Keratinocyte (primary cell): ENCODE data around the gene NTRK1. TPM values are rescaled to one million over a fixed set of nuclear protein-coding genes. Genes with fewer than 3 reads are reported as not detected.
A peak's percentile ranks its signal among the peaks of the same experiment; 100 is the strongest.

Experiments
- DNase-seq: peaks from one replicate; pipeline ENCODE4 v3.0.0-alpha.2; 2011; ENCODE audit warnings: low read depth, missing footprints, low spot score
- FAIRE-seq: peaks from 2 replicates; lab custom pipeline; 2011; peaks lifted over from hg19 to GRCh38; lab: Jason Lieb, UNC
- H2AFZ ChIP-seq: 2 replicates; pipeline ENCODE4 v1.6.0; 2012; ENCODE audit warnings: low read length, control low read depth, inconsistent platforms; ENCODE audit not compliant: control insufficient read depth
- H3K27ac ChIP-seq: 2 replicates; pipeline ENCODE4 v1.5.1; 2011; ENCODE audit warnings: low read length; ENCODE audit not compliant: control insufficient read depth, insufficient read depth
- H3K27me3 ChIP-seq: 3 replicates; pipeline ENCODE4 v1.6.0; 2011; ENCODE audit warnings: low read length; ENCODE audit not compliant: control insufficient read depth, insufficient read depth; ENCODE audit errors: extremely low read depth
- H3K36me3 ChIP-seq, 2 experiments: 2 replicates in 1 of 2; 3 replicates in 1 of 2; pipeline ENCODE4 v1.5.1; 2011; ENCODE audit warnings: low read length in 2 of 2, mild to moderate bottlenecking in 1 of 2; ENCODE audit not compliant: control insufficient read depth in 2 of 2, insufficient read depth in 2 of 2; ENCODE audit errors: extremely low read depth in 1 of 2
- H3K4me1 ChIP-seq: 3 replicates; pipeline ENCODE4 v1.5.1; 2011; ENCODE audit warnings: low read length; ENCODE audit not compliant: control insufficient read depth, insufficient read depth; ENCODE audit errors: extremely low read depth
- H3K4me2 ChIP-seq: 3 replicates; pipeline ENCODE4 v1.6.0; 2011; ENCODE audit warnings: low read depth, low read length; ENCODE audit not compliant: control insufficient read depth, insufficient read depth; ENCODE audit errors: extremely low read depth
- H3K4me3 ChIP-seq, 3 experiments: fragments of 200-600 bp in 1 of 3; sonication (generic) in 1 of 3; 2 replicates in 2 of 3; 3 replicates in 1 of 3; pipeline ENCODE4 v1.5.1; 2011 to 2016; ENCODE audit warnings: low read length in 3 of 3, mild to moderate bottlenecking in 3 of 3, control low read depth in 2 of 3, inconsistent platforms in 1 of 3, low read depth in 1 of 3, mixed read lengths in 1 of 3, mixed run types in 1 of 3, moderate library complexity in 1 of 3; ENCODE audit not compliant: control insufficient read depth in 2 of 3, insufficient read depth in 2 of 3; ENCODE audit errors: extremely low read depth in 1 of 3
- H3K79me2 ChIP-seq: 2 replicates; pipeline ENCODE4 v1.6.0; 2012; ENCODE audit warnings: low read length; ENCODE audit not compliant: control insufficient read depth, insufficient read depth
- H3K9ac ChIP-seq: 3 replicates; pipeline ENCODE4 v1.6.0; 2011; ENCODE audit warnings: low read length; ENCODE audit not compliant: control insufficient read depth, insufficient read depth; ENCODE audit errors: extremely low read depth
- H3K9me1 ChIP-seq: 3 replicates; pipeline ENCODE4 v1.6.0; 2011; ENCODE audit warnings: low read length; ENCODE audit not compliant: control insufficient read depth, insufficient read depth; ENCODE audit errors: extremely low read depth
- H3K9me3 ChIP-seq: 2 replicates; pipeline ENCODE4 v1.5.1; 2012; ENCODE audit warnings: low read depth, low read length; ENCODE audit not compliant: control insufficient read depth
- H4K20me1 ChIP-seq: 3 replicates; pipeline ENCODE4 v1.6.0; 2011; ENCODE audit warnings: low read length; ENCODE audit not compliant: control insufficient read depth, insufficient read depth; ENCODE audit errors: extremely low read depth
- EZH2 ChIP-seq: IDR thresholded peaks from one replicate; pipeline ENCODE4 v1.6.1; 2012; ENCODE audit warnings: inconsistent platforms, mild to moderate bottlenecking, low read length, moderate library complexity
- dilution Hi-C: fragments of 300-500 bp; cut with MboI; formaldehyde crosslinking; loops from one replicate; pipeline ENCODE4 v1.7.0; 2020; ENCODE audit warnings: low sequenced_read_pairs; ENCODE audit not compliant: extremely low pct_ligation_motif_present
- polyA plus RNA-seq, 5 experiments: library from polyadenylated mRNA; depleted of rRNA in 3 of 5; stranded (reverse) in 3 of 5; stranded (forward) in 1 of 5; unstranded in 1 of 5; fragments of >200 nt; gene quantifications; 1 replicate in 1 of 5; 2 replicates in 3 of 5; 3 replicates in 1 of 5; pipeline versions ENCODE4 v1.2.1 to v1.2.3, GENCODE V29; 2011 to 2012; ENCODE audit warnings: missing spikeins in 2 of 5, low read depth in 1 of 5, low replicate concordance in 1 of 5
- TF ChIP-seq, protein P1 (sequence below), 3 experiments: IDR thresholded peaks in 1 of 3; conservative IDR thresholded peaks in 1 of 3; optimal IDR thresholded peaks in 1 of 3; 2 replicates in 2 of 3; 3 replicates in 1 of 3; pipeline versions ENCODE3 to v1.5.1; 2011; ENCODE audit warnings: low read length in 3 of 3, mild to moderate bottlenecking in 3 of 3, moderate library complexity in 2 of 3, control low read depth in 1 of 3, inconsistent platforms in 1 of 3; ENCODE audit not compliant: insufficient read depth in 2 of 3; ENCODE audit errors: extremely low read depth in 1 of 3

NTRK1 gene
- polyA plus RNA-seq, 1 donor (not counting 4 experiments of a cell fraction or from before 2014, with no cell fraction given), result 0.03 TPM

DNA sequence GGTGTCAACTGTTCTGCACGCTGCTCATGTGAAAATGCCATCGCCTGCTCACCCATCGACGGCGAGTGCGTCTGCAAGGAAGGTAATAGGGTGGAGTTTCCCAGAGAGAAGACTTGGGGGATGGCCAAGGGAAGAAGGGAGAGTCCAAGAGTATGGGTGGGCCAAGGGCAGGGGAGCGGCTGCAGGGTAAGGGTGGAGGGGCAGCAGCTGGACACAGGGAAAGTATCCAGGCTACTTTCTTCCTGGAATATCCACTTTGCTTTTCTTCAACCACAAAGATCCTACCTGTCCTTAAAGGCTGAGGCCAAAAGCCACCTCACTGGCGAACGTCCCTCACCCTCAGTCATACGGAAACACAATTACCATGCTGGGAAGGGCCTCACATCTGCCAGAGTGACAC, 48.3 kb downstream of the NTRK1 start:
- Histone ChIP-seq H3K27me3 (no peaks in the 10 kb centered on the region), H3K9me1 (no peaks in the 10 kb centered on the region), H3K36me3 (peaks cover 0 to 9% of the 10 kb centered on the region in 2 experiments), H3K9ac (no peak overlapping the region), H3K9me3 (no peaks in the 10 kb centered on the region), H3K4me3 (no peak overlapping the region), H3K27ac (no peak overlapping the region), H3K4me1 (peaks cover 17% of the 10 kb centered on the region), H4K20me1 (no peaks in the 10 kb centered on the region), H2AFZ (no peak overlapping the region), H3K79me2 (no peaks in the 10 kb centered on the region), H3K4me2 (peak overlapping the region; percentile 75)
- FAIRE-seq (no peak), DNase-seq (no peak)
- peak; percentile 22 for TF ChIP-seq EZH2
- TF ChIP-seq, protein P1, sequence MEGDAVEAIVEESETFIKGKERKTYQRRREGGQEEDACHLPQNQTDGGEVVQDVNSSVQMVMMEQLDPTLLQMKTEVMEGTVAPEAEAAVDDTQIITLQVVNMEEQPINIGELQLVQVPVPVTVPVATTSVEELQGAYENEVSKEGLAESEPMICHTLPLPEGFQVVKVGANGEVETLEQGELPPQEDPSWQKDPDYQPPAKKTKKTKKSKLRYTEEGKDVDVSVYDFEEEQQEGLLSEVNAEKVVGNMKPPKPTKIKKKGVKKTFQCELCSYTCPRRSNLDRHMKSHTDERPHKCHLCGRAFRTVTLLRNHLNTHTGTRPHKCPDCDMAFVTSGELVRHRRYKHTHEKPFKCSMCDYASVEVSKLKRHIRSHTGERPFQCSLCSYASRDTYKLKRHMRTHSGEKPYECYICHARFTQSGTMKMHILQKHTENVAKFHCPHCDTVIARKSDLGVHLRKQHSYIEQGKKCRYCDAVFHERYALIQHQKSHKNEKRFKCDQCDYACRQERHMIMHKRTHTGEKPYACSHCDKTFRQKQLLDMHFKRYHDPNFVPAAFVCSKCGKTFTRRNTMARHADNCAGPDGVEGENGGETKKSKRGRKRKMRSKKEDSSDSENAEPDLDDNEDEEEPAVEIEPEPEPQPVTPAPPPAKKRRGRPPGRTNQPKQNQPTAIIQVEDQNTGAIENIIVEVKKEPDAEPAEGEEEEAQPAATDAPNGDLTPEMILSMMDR (optimal IDR thresholded peaks at IDR 0.05 in 1 of 3, IDR thresholded peaks at IDR 0.05 in 1 of 3, conservative IDR thresholded peaks at IDR 0.05 in 1 of 3; ENCODE audit: extremely low read depth in 1 of 3, insufficient read depth in 2 of 3, low read length in 3 of 3), result no peak
- dilution Hi-C loops, result no loop called here

DNA sequence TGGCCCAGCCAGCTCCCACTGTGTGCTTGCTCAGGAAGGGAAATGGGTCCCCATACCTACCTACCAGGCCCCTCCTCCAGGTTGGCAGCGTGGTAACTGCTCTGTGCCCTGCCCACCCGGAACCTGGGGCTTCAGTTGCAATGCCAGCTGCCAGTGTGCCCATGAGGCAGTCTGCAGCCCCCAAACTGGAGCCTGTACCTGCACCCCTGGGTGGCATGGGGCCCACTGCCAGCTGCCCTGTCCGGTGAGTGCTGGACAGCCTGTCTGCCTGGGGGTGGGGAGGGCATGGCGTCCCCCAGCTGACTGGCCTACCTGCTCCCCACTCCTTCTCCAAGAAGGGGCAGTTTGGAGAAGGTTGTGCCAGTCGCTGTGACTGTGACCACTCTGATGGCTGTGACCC, 49.0 kb downstream of the NTRK1 start:
- TF ChIP-seq, protein P1 (optimal IDR thresholded peaks at IDR 0.05 in 1 of 3, IDR thresholded peaks at IDR 0.05 in 1 of 3, conservative IDR thresholded peaks at IDR 0.05 in 1 of 3; ENCODE audit: extremely low read depth in 1 of 3, insufficient read depth in 2 of 3, low read length in 3 of 3), result no peak
- TF ChIP-seq EZH2, result no peak
- DNase-seq, result no peak

More for the DNA sequence above, 49.0 kb downstream of the NTRK1 start:
- no peaks in the 10 kb centered on the region for H3K9me3 ChIP-seq
- no peak overlapping the region for H3K4me3 ChIP-seq
- no peak overlapping the region for H3K27ac ChIP-seq
- no peaks in the 10 kb centered on the region for H3K9me1 ChIP-seq
- H4K20me1 ChIP-seq, result no peaks in the 10 kb centered on the region
- H3K9ac ChIP-seq, result no peak overlapping the region
- FAIRE-seq, result no peak
- peaks cover 17% of the 10 kb centered on the region for H3K4me1 ChIP-seq
- H3K36me3 ChIP-seq, result peaks cover 4 to 15% of the 10 kb centered on the region in 2 experiments
- no peak overlapping the region for H3K4me2 ChIP-seq
- dilution Hi-C loops, result no loop called here
- no peak overlapping the region for H2AFZ ChIP-seq
- no peaks in the 10 kb centered on the region for H3K79me2 ChIP-seq
- no peaks in the 10 kb centered on the region for H3K27me3 ChIP-seq
